EL (cell line): Measurements from ENCODE around the gene BRF1.

ENCODE experiments used
- DNase-seq: peaks from one replicate; pipeline ENCODE4 v3.0.0-alpha.2; 2016

The BRF1 gene

GRCh38 chr14:105257464-105257863 is 43.3 kb downstream of the BRF1 start:
- DNase-seq: no peak

DNA sequence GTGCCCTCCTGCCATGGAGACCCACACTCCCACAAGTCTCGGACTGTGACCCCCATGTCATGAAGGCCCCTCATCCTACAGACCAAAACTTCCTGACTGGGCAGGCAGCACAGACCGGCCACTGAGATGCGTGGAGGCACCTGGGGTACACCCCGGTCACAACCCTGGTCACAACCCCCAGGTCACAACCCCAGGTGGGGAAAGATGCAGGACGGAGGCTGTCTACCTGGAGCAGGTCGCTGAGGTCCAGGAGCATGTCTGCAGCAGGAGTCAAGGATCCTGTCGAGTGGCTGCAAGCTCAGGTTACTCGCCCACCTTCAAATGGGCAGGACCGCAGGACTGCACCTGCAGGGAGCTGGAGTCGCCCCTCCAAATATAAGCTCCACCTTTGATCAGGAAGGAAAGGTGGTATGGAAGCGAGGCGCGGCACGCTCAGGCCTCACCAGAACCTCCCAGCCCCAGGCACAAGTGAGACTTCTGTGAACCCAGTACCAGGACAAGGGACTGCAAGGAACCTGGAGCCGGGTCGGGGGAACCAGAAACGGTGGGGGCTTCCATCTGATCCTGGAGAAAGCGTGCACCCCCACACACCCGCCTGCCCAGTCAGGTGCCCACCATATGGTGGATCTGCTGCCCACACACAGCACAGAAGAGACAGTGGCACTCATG is 44.4 kb downstream of the BRF1 start:
- no peak for DNase-seq

- DNase-seq: peak; percentile 44
These were observed 45.7 kb downstream of the BRF1 start for GRCh38 chr14:105255021-105255507.

DNA sequence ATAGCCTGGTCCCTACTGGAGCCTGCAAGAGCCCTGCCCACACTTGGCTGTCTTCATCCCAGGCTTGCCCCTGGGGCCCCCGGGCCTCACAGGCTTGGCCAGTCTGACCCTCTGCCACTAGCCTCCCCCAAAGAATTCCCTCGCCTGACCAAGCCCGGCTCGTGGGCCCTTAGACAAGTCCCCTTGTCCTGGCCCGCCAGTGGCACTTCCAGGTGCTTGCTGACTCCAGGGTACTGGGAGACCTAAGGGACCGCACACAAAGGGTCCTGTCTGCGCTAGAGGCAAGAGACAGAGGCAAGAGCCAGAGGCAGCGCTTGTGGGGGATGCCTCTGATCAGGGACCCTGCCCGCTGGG is 47.5 kb downstream of the BRF1 start:
- no peak for DNase-seq

GRCh38 chr14:105252552-105253328 is 48.1 kb downstream of the BRF1 start:
- no peak for DNase-seq

GRCh38 chr14:105251920-105252319 is 48.9 kb downstream of the BRF1 start:
- no peak for DNase-seq

- no peak for DNase-seq
These were observed 49.8 kb downstream of the BRF1 start for GRCh38 chr14:105250986-105251385.

- DNase-seq: no peak
These were observed 50.8 kb downstream of the BRF1 start for GRCh38 chr14:105250008-105250366.

DNA sequence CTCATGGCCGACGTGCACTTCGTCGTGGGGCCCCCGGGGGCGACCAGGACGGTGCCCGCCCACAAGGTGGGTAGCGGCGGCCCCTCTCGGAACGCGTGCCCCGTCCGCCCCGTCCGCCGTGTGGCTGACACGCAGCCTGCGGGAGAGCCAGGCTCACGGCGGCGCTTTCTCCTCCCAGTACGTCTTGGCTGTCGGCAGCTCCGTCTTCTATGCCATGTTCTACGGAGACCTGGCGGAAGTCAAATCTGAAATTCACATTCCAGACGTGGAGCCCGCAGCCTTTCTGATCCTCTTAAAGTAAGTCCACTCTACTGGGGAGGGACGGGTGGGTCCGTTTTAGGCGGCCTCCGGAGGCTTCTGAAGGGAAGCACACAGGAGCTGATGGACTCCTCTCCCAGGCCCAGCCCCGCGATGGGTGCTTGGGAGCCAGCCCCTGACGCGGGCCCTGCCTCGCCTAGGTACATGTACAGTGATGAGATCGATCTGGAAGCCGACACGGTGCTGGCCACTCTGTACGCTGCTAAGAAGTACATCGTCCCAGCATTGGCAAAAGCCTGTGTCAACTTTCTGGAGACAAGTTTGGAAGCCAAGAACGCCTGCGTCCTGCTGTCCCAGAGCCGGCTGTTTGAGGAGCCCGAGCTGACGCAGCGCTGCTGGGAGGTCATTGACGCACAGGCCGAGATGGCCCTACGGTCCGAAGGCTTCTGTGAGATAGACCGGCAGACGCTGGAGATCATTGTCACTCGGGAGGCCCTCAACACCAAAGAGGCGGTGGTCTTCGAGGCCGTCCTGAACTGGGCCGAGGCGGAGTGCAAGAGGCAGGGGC is 51.4 kb downstream of the BRF1 start:
- peak; percentile 31 for DNase-seq

DNA sequence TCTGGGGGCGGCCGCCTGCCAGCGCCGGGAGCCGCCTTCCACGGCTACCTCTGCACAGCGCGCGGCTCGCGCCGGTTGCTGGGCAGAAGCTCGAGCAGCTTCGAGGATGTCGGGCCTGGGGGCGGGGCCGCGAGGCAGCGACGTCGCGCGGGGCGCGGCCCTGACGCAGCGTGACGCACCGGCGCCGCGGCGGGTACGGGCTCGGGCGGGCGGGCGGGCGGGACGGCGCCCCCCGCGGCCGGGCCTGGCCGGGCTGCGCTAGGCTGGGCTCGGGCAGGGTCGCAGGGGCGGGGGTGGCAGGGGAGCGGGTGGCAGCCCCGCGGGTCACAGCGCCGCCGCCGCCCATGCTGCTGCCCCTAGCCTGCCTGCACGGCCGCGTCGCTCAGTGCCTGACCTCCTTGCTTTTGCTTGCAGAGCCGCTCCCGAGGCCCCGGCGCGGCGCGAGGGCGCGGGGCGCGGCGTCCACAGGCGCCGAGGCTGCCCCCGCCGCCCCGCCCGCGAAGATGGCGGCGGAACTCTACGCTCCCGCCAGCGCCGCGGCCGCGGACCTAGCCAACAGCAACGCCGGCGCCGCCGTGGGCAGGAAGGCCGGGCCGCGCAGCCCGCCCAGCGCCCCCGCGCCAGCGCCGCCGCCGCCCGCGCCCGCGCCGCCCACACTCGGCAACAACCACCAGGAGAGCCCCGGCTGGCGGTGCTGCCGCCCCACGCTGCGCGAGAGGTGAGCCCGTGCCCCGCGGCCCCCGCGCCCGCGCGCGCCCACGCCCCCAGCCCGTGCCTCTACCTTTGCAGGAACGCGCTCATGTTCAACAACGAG is 52.2 kb downstream of the BRF1 start, which contains the start of gene BTBD6:
Gene BTBD6 (plus strand): TSS at position 166 of the 814 bp plus-strand sequence. CDS start 179 bp downstream, at position 345.
- DNase-seq: peak; percentile 85

GRCh38 chr14:105247715-105248367 is 53.0 kb downstream of the BRF1 start:
- no peak for DNase-seq

GRCh38 chr14:105247026-105247425 is 53.8 kb downstream of the BRF1 start:
- no peak for DNase-seq

GRCh38 chr14:105244334-105244733 is 56.5 kb downstream of the BRF1 start:
- no peak for DNase-seq

DNA sequence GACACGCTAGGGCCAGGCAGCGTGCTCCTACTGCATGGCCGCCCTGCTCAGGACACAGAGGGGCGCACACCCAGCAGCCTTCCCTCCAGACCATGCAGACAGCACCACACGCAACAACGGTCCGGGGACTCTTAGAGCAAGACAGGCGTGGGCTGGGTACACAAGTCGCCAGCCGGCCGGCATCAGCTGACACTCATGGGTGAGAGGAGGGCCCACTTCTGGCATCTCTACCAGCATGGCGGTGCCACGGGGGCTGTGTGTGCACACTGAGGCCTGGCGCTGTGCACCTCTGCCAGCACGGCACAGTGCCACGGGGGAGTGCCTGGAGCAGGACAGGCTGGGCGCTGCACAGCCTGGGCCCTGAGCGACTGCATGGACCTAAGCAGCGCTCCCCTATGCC is 59.2 kb downstream of the BRF1 start:
- DNase-seq: no peak

DNA sequence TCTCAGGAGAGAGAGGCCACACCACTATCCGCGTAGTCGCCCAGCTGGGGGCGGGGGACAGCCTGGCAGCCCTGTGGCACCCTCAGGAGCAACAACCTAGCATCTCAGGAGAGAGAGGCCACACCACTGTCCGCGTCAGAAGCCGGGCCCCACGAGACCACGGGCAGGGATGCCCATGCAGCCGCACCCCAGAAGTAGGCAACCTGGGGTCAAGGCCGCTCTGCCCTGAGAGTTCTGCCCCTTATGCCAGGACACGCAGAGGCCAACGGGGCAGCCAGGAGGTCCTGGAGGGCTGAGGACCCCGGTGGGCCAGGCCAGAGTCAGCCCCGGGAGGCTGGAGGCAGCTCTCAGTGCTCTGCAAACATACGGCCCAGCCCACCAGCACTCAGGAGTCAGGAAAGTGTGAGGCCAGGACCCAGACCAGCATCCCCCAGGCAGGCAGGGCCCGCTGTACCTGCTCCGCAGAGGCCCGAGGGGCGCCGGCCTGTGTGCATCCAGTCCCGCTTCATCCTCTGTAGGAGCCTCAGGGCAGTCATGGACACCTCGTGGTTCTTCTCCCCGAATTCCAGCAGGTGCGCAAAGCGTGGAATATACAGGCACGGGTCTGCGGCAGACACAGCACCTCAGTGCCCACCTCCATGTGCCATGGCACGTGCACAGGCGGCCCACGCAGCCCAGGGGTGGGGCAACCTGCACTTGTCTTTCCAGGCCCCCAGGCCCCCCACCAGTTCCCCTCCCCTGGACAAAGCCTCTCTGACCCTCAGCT is 59.8 kb downstream of the BRF1 start:
- DNase-seq: no peak

- no peak for DNase-seq
These were observed 71.6 kb downstream of the BRF1 start for GRCh38 chr14:105229099-105229655.

DNA sequence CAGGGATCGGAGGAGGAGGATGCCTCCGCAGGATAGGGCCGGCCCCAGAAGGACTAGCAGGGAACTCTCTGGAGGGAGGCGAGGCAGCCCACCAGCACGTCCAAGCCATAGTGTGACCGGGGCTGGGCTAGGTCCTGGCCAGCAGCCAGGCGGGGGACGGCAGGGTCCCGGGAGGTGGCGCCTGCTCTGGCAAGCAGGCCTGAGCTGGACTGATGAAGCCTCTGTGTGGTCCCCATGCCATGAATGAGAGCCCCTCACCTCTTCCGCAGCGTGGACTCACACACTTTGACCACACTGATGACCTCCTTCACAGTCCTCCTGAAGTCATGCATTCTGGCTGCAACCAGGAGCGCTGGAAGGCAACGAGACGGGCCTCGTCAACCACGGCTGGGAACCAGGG is 72.2 kb downstream of the BRF1 start:
- DNase-seq: no peak

GRCh38 chr14:105227346-105227745 is 73.5 kb downstream of the BRF1 start:
- DNase-seq: no peak

DNA sequence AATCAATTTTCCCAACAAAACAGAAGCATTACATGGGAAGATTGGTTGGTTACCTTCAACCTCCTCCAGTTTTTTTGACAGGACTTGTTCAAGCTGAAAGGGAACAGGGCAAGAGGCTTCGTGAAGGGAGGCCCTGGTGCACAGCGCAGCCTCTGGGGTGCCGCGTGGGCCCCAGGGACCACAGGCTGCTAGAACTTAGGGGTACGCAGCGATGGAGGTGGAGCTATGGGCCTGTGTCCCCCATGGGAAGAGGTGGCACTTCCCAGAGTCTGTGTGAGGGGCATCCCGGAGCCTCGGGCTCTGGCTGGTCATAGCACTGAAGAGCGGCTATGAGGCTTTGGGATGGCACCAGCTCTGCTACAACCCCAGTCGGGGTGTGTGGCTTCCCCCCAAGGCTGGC is 74.6 kb downstream of the BRF1 start:
- DNase-seq: no peak

GRCh38 chr14:105224845-105225570 is 75.8 kb downstream of the BRF1 start:
- no peak for DNase-seq
